PC-9 (cell line): Measurements from ENCODE around the gene METTL17.

Source experiments
- CTCF ChIP-seq: fragments of 200-600 bp; sonication (generic); conservative IDR thresholded peaks from 2 replicates; pipeline ENCODE4 v1.6.1; 2017; ENCODE audit warnings: mixed run types, antibody characterized with exemption, mild to moderate bottlenecking, moderate library complexity
- EZH2 ChIP-seq: fragments of 200-600 bp; sonication (generic); IDR thresholded peaks from 2 replicates; pipeline ENCODE4 v1.8.0; 2017; ENCODE audit warnings: antibody characterized with exemption, low read depth

- no peak for TF ChIP-seq CTCF
- TF ChIP-seq EZH2 = no peak
Observed at GRCh38 chr14:20980906-20981305, 8.9 kb upstream of the METTL17 start.
